Loucy (cell line): ENCODE measurements around the gene WDR49.

Source experiments
- H2AFZ ChIP-seq: fragments of 200-600 bp; sonication (generic); 2 replicates; pipeline ENCODE4 v1.6.0; 2016; ENCODE audit warnings: antibody characterized with exemption, mild to moderate bottlenecking, low read length, moderate library complexity
- H3F3A ChIP-seq: fragments of 200-600 bp; 2 replicates; pipeline ENCODE4 v1.6.0; 2016; ENCODE audit warnings: antibody characterized with exemption, low read depth, mild to moderate bottlenecking
- H3K27me3 ChIP-seq: fragments of 200-600 bp; sonication (generic); 2 replicates; pipeline ENCODE4 v1.6.1; 2014; ENCODE audit warnings: low read length, mild to moderate bottlenecking; ENCODE audit not compliant: insufficient read depth, poor library complexity, severe bottlenecking
- H3K36me3 ChIP-seq: fragments of 200-600 bp; sonication (generic); 2 replicates; pipeline ENCODE4 v1.6.1; 2016; ENCODE audit warnings: low read length; ENCODE audit not compliant: insufficient read depth
- H3K4me1 ChIP-seq: fragments of 200-600 bp; sonication (generic); 2 replicates; pipeline ENCODE4 v1.5.1; 2014; ENCODE audit warnings: low read length, mild to moderate bottlenecking; ENCODE audit not compliant: insufficient read depth, poor library complexity, severe bottlenecking
- H3K4me2 ChIP-seq: fragments of 200-600 bp; sonication (generic); 2 replicates; pipeline ENCODE4 v1.6.0; 2014; ENCODE audit warnings: antibody characterized with exemption, low read length, low read depth, mild to moderate bottlenecking; ENCODE audit not compliant: poor library complexity, severe bottlenecking
- H3K4me3 ChIP-seq: fragments of 200-600 bp; sonication (generic); 2 replicates; pipeline ENCODE4 v1.5.1; 2014; ENCODE audit warnings: low read length, mild to moderate bottlenecking, mixed read lengths; ENCODE audit not compliant: poor library complexity, severe bottlenecking
- H3K79me2 ChIP-seq: fragments of 200-600 bp; sonication (generic); 2 replicates; pipeline ENCODE4 v1.6.1; 2014; ENCODE audit warnings: low read length; ENCODE audit not compliant: insufficient read depth
- H3K9ac ChIP-seq: fragments of 200-600 bp; sonication (generic); 2 replicates; pipeline ENCODE4 v1.6.0; 2014; ENCODE audit warnings: mild to moderate bottlenecking, low read depth, low read length, moderate library complexity; ENCODE audit not compliant: poor library complexity, severe bottlenecking
- H3K9me2 ChIP-seq: fragments of 200-600 bp; sonication (generic); replicated peaks from 2 replicates; pipeline ENCODE4 v1.6.1; 2016; ENCODE audit warnings: low read depth, low read length, mixed read lengths
- H3K9me3 ChIP-seq: fragments of 200-600 bp; sonication (generic); 2 replicates; pipeline ENCODE4 v1.6.1; 2014; ENCODE audit warnings: mild to moderate bottlenecking, antibody characterized with exemption, low read length, low read depth; ENCODE audit not compliant: insufficient read depth
- H4K20me1 ChIP-seq: fragments of 200-600 bp; sonication (generic); 2 replicates; pipeline ENCODE4 v1.6.0; 2014; ENCODE audit warnings: antibody characterized with exemption, low read length, mild to moderate bottlenecking; ENCODE audit not compliant: insufficient read depth, poor library complexity, severe bottlenecking
- CTCF ChIP-seq: fragments of 200-600 bp; sonication (generic); conservative IDR thresholded peaks from 2 replicates; pipeline ENCODE4 v1.5.1; 2014; ENCODE audit warnings: mild to moderate bottlenecking, antibody characterized with exemption, low read length
- EZH2phosphoT487 ChIP-seq: fragments of 200-600 bp; IDR thresholded peaks from 2 replicates; pipeline ENCODE4 v1.6.1; 2018; ENCODE audit warnings: antibody characterized with exemption, mild to moderate bottlenecking, moderate library complexity, borderline replicate concordance

WDR49 gene

GRCh38 chr3:167653155-167653554, 587 bp downstream of the WDR49 start:
- H3K4me2 ChIP-seq = no peak overlapping the region
- H3K27me3 ChIP-seq = no peaks in the 10 kb centered on the region
- no peaks in the 10 kb centered on the region for H3K36me3 ChIP-seq
- no peaks in the 10 kb centered on the region for H3K79me2 ChIP-seq
- H3K9me2 ChIP-seq = no peaks in the 10 kb centered on the region
- no peaks in the 10 kb centered on the region for H3F3A ChIP-seq
- H3K9me3 ChIP-seq = no peaks in the 10 kb centered on the region
- H3K9ac ChIP-seq = no peak overlapping the region
- no peak for TF ChIP-seq CTCF
- TF ChIP-seq EZH2phosphoT487 = no peak
- no peaks in the 10 kb centered on the region for H4K20me1 ChIP-seq
- H3K4me1 ChIP-seq = peaks cover 9% of the 10 kb centered on the region
- no peak overlapping the region for H3K4me3 ChIP-seq
- H2AFZ ChIP-seq = no peak overlapping the region

- TF ChIP-seq EZH2phosphoT487 = no peak
- no peak for TF ChIP-seq CTCF
- H3K9me2 ChIP-seq = no peaks in the 10 kb centered on the region
- no peaks in the 10 kb centered on the region for H3F3A ChIP-seq
- H3K9me3 ChIP-seq = no peaks in the 10 kb centered on the region
- no peaks in the 10 kb centered on the region for H3K36me3 ChIP-seq
- H3K4me3 ChIP-seq = no peak overlapping the region
- no peaks in the 10 kb centered on the region for H3K79me2 ChIP-seq
- no peaks in the 10 kb centered on the region for H4K20me1 ChIP-seq
- H3K4me1 ChIP-seq = peaks cover 9% of the 10 kb centered on the region
- no peak overlapping the region for H3K4me2 ChIP-seq
- no peak overlapping the region for H2AFZ ChIP-seq
- no peaks in the 10 kb centered on the region for H3K27me3 ChIP-seq
- no peak overlapping the region for H3K9ac ChIP-seq
Measured at GRCh38 chr3:167651826-167652225, 1.9 kb downstream of the WDR49 start.

- H3K27me3 ChIP-seq = no peaks in the 10 kb centered on the region
- no peaks in the 10 kb centered on the region for H3F3A ChIP-seq
- H3K9me3 ChIP-seq = no peaks in the 10 kb centered on the region
Measured at GRCh38 chr3:167650459-167650858, 3.3 kb downstream of the WDR49 start.

More at GRCh38 chr3:167650459-167650858, 3.3 kb downstream of the WDR49 start:
- no peak overlapping the region for H2AFZ ChIP-seq
- H3K36me3 ChIP-seq = no peaks in the 10 kb centered on the region
- H3K9ac ChIP-seq = no peak overlapping the region
- H3K4me3 ChIP-seq = no peak overlapping the region
- no peaks in the 10 kb centered on the region for H3K9me2 ChIP-seq
- H3K4me1 ChIP-seq = peaks cover 9% of the 10 kb centered on the region
- no peaks in the 10 kb centered on the region for H4K20me1 ChIP-seq
- peak overlapping the region; percentile 2 for H3K4me2 ChIP-seq
- TF ChIP-seq CTCF (no peak), EZH2phosphoT487 (no peak)
- H3K79me2 ChIP-seq = no peaks in the 10 kb centered on the region
